Suppressor macrophage treated with lipopolysaccharide for 4 hours (primary cell): ENCODE results near the gene FLII.

Experiments used
- DNase-seq: peaks from one replicate; pipeline ENCODE4 v3.0.0-alpha.2; 2020

Gene FLII

GRCh38 chr17:18213666-18214270 is 44.8 kb downstream of the FLII start:
- DNase-seq: no peak

GRCh38 chr17:18208092-18208491 is 50.4 kb downstream of the FLII start:
- no peak for DNase-seq

GRCh38 chr17:18206962-18207361 is 51.6 kb downstream of the FLII start:
- no peak for DNase-seq

GRCh38 chr17:18205861-18206260 is 52.7 kb downstream of the FLII start:
- no peak for DNase-seq

GRCh38 chr17:18203308-18203707 is 55.2 kb downstream of the FLII start:
- DNase-seq: no peak

- no peak for DNase-seq
Measured at GRCh38 chr17:18201108-18201507, 57.4 kb downstream of the FLII start.

GRCh38 chr17:18198530-18198929 is 60.0 kb downstream of the FLII start:
- no peak for DNase-seq

GRCh38 chr17:18197535-18198194 is 60.9 kb downstream of the FLII start:
- DNase-seq: no peak

GRCh38 chr17:18195246-18195645 is 63.3 kb downstream of the FLII start:
- no peak for DNase-seq
